ENCODE data around the gene POU6F2.

GRCh38 chr7:39515534-39516228, 538.0 kb downstream of the POU6F2 start:
- no peak for TF ChIP-seq CTCF (IDR thresholded peaks at IDR 0.05)
- no peak for TF ChIP-seq POLR2A (IDR thresholded peaks at IDR 0.05)

Data from right lobe of liver (tissue), 4 donors.